OCI-LY7 (cell line): ENCODE results near the gene SHISAL1. TPM values are rescaled to one million over a fixed set of nuclear protein-coding genes. Genes with fewer than 3 reads are reported as not detected.

Experiments
- BruUV-seq: library from RNA; stranded (reverse); fragments of 400-500 nt; replicated peaks from 2 replicates; lab custom pipeline; 2021; lab: Mats Ljungman, UMichigan
- CTCF ChIA-PET: fragments of 300-600 bp; sonication (Branson Sonifier 250); formaldehyde crosslinking; loops from one replicate; lab custom pipeline; 2022; ENCODE audit warnings: antibody characterized with exemption; ENCODE audit not compliant: unreplicated experiment; lab: Charles Lee
- POLR2A ChIA-PET: fragments of 300-600 bp; sonication (Branson Sonifier 250); formaldehyde crosslinking; loops from one replicate; lab custom pipeline; 2022; ENCODE audit warnings: antibody characterized with exemption; lab: Charles Lee
- DNase-seq: peaks from one replicate; pipeline ENCODE4 v3.0.0-alpha.2; 2015; ENCODE audit warnings: low spot score
- H2AFZ ChIP-seq: fragments of 200-600 bp; sonication (generic), shearing (Covaris generic); 2 replicates; pipeline ENCODE4 v1.6.1; 2014; ENCODE audit warnings: mild to moderate bottlenecking, antibody characterized with exemption, low read length, moderate library complexity
- H3K27ac ChIP-seq: fragments of 200-600 bp; sonication (generic); 2 replicates; pipeline ENCODE4 v1.5.1; 2014; ENCODE audit warnings: mixed run types, low read depth, mild to moderate bottlenecking, moderate library complexity, low read length, inconsistent platforms; ENCODE audit not compliant: poor library complexity, severe bottlenecking
- H3K36me3 ChIP-seq: fragments of 200-600 bp; sonication (generic); 2 replicates; pipeline ENCODE4 v1.6.1; 2014; ENCODE audit warnings: mild to moderate bottlenecking, antibody characterized with exemption, low read length, moderate library complexity, mixed read lengths; ENCODE audit not compliant: insufficient read depth
- H3K4me1 ChIP-seq: fragments of 200-600 bp; sonication (generic); 2 replicates; pipeline ENCODE4 v1.5.1; 2014; ENCODE audit warnings: mild to moderate bottlenecking, low read length; ENCODE audit not compliant: insufficient read depth, poor library complexity, severe bottlenecking
- H3K4me2 ChIP-seq: fragments of 200-600 bp; sonication (generic); 2 replicates; pipeline ENCODE4 v1.6.1; 2014; ENCODE audit warnings: mild to moderate bottlenecking, low read length
- H3K4me3 ChIP-seq: fragments of 200-600 bp; sonication (generic); 2 replicates; pipeline ENCODE4 v1.5.1; 2014; ENCODE audit warnings: mild to moderate bottlenecking, low read depth, low read length; ENCODE audit not compliant: poor library complexity, severe bottlenecking
- H3K79me2 ChIP-seq: fragments of 200-600 bp; sonication (generic); 2 replicates; pipeline ENCODE4 v1.6.1; 2016; ENCODE audit warnings: low read depth, mild to moderate bottlenecking, low read length, moderate library complexity, mixed read lengths; ENCODE audit not compliant: insufficient read depth
- H3K9me2 ChIP-seq: fragments of 200-600 bp; sonication (generic); 2 replicates; pipeline ENCODE4 v1.6.1; 2016; ENCODE audit warnings: mild to moderate bottlenecking, low read length, mixed read lengths; ENCODE audit not compliant: insufficient read depth
- H3K9me3 ChIP-seq: fragments of 200-600 bp; sonication (generic); 2 replicates; pipeline ENCODE4 v1.6.1; 2014; ENCODE audit warnings: mild to moderate bottlenecking, mixed run types, low read length, mixed read lengths
- H4K20me1 ChIP-seq: fragments of 200-600 bp; sonication (generic); 2 replicates; pipeline ENCODE4 v1.6.1; 2014; ENCODE audit warnings: mild to moderate bottlenecking, antibody characterized with exemption, low read length, moderate library complexity, mixed read lengths; ENCODE audit not compliant: insufficient read depth
- EZH2phosphoT487 ChIP-seq: fragments of 200-600 bp; sonication (generic); IDR thresholded peaks from 2 replicates; pipeline ENCODE4 v1.6.1; 2018; ENCODE audit warnings: low read depth, borderline replicate concordance, mild to moderate bottlenecking, mixed run types, antibody characterized with exemption, low read length, moderate library complexity, mixed read lengths
- intact Hi-C: fragments of 100-400 bp; cut with micrococcal nuclease; formaldehyde crosslinking; loops from one replicate; pipeline ENCODE4 v1.10.0; 2022; ENCODE audit not compliant: unreplicated experiment
- total RNA-seq, 2 experiments: library from RNA; depleted of rRNA in 1 of 2; stranded (reverse); fragments of >200 nt in 1 of 2; shearing (Covaris generic) in 1 of 2; gene quantifications; 2 replicates each; pipeline ENCODE4 v1.2.3, GENCODE V29; 2014 to 2022
- TF ChIP-seq, protein P1 (sequence below): fragments of 200-600 bp; sonication (generic); conservative IDR thresholded peaks from 2 replicates; pipeline ENCODE4 v1.5.1; 2014; ENCODE audit warnings: mild to moderate bottlenecking, antibody characterized with exemption, low read length, moderate library complexity, mixed read lengths

Gene SHISAL1
- total RNA-seq, 2 experiments from 2014 or later: not detected

DNA sequence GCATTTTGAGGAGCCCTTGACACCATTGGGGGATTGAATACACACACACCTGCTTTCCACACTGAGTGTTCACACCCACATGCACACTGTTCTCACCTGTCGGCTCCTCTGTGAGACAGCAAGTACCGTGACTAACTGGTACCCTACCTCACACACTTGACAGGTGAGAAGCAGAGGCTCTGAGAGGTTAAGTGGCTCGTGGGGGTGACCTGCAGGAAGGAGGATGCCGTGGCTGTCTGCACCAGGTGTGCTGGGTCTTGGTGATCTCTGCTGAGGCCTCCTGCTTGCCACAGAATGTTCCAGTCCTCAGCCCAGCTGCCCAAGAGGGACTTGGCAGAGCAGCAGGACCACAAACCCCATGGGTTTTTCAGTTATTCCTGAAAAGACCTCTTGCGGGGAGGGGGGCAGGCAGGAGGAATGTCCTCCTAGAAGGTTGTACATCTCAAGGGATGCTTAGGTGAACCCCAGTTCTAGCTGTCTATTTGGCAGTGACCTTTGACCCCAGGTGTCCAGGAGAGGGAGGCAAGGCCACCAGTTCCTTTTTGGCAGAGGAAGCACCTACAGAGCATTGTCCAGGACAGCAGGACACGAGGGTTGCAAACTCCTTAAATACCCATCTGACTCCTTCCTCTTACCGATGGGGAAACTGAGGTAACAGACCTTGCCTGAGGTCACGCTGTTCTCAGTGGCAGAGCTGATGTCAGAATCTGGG, 66.0 kb downstream of the SHISAL1 start:
- H3K4me2 ChIP-seq: no peak overlapping the region
- H3K4me1 ChIP-seq: no peaks in the 10 kb centered on the region
- ChIA-PET CTCF (no interaction called here), POLR2A (no interaction called here)
- H4K20me1 ChIP-seq: no peaks in the 10 kb centered on the region
- intact Hi-C loops: no loop called here
- TF ChIP-seq EZH2phosphoT487: no peak
- TF ChIP-seq, protein P1, sequence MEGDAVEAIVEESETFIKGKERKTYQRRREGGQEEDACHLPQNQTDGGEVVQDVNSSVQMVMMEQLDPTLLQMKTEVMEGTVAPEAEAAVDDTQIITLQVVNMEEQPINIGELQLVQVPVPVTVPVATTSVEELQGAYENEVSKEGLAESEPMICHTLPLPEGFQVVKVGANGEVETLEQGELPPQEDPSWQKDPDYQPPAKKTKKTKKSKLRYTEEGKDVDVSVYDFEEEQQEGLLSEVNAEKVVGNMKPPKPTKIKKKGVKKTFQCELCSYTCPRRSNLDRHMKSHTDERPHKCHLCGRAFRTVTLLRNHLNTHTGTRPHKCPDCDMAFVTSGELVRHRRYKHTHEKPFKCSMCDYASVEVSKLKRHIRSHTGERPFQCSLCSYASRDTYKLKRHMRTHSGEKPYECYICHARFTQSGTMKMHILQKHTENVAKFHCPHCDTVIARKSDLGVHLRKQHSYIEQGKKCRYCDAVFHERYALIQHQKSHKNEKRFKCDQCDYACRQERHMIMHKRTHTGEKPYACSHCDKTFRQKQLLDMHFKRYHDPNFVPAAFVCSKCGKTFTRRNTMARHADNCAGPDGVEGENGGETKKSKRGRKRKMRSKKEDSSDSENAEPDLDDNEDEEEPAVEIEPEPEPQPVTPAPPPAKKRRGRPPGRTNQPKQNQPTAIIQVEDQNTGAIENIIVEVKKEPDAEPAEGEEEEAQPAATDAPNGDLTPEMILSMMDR: no peak
- H3K4me3 ChIP-seq: no peak overlapping the region
- no TSS peak for BruUV-seq
- H3K27ac ChIP-seq: no peak overlapping the region
- H2AFZ ChIP-seq: no peak overlapping the region
- no peaks in the 10 kb centered on the region for H3K79me2 ChIP-seq
- no peak for DNase-seq
- no peaks in the 10 kb centered on the region for H3K36me3 ChIP-seq
- H3K9me3 ChIP-seq: no peaks in the 10 kb centered on the region
- H3K9me2 ChIP-seq: no peaks in the 10 kb centered on the region

DNA sequence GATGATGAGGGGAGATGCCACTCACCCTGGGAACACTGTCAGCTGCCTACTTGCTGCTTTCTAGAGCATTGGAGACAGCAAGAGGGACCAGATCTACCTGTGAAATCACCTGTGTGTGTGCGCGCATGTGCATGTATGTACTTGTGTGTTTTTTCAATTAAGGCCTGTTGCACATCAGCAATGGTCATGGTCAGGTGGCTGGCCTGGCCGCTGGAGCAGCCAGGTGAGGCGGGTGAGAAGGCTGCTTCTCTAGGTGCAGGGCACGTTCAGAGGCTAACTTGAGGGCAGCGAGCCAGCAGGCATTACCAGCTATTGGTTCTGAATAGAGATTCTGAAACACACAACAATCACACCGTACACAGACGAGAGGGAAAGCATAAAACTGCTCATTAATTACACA, 66.9 kb downstream of the SHISAL1 start:
- BruUV-seq: no TSS peak
- intact Hi-C loops: no loop called here
- Histone ChIP-seq H3K36me3 (no peaks in the 10 kb centered on the region), H3K9me2 (no peaks in the 10 kb centered on the region), H3K27ac (no peak overlapping the region), H2AFZ (no peak overlapping the region), H3K79me2 (no peaks in the 10 kb centered on the region), H4K20me1 (no peaks in the 10 kb centered on the region), H3K4me3 (no peak overlapping the region), H3K4me1 (no peaks in the 10 kb centered on the region), H3K9me3 (no peaks in the 10 kb centered on the region), H3K4me2 (no peak overlapping the region)
- no peak for DNase-seq
- CTCF ChIA-PET: no interaction called here
- no peak for TF ChIP-seq EZH2phosphoT487
- TF ChIP-seq, protein P1: no peak
- POLR2A ChIA-PET: no interaction called here

DNA sequence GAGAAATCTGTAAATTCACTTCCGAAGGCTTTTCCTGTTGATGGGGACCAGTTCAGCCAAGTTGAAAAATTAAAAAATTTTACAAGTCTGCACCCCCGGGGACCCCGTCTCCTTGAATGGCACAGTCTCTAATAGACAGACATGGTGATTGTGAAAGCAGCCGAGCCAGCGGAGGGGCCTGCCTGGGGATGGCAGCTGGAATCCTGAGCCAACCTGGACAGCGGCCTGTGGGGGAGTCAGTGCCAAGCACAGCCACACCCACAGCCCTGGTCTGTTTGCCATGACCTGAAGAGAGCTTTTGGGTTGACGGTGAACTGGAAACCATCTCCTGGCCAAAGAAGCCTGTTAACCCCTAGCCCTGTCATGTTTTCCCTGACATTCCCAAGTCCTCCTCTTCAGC, 67.3 kb downstream of the SHISAL1 start:
- Histone ChIP-seq H3K4me3 (no peak overlapping the region), H3K4me2 (no peak overlapping the region), H3K36me3 (no peaks in the 10 kb centered on the region), H4K20me1 (no peaks in the 10 kb centered on the region), H2AFZ (no peak overlapping the region), H3K27ac (no peak overlapping the region), H3K9me3 (no peaks in the 10 kb centered on the region), H3K9me2 (no peaks in the 10 kb centered on the region), H3K4me1 (no peaks in the 10 kb centered on the region), H3K79me2 (no peaks in the 10 kb centered on the region)
- POLR2A ChIA-PET: no interaction called here
- intact Hi-C loops: no loop called here
- no TSS peak for BruUV-seq
- CTCF ChIA-PET: no interaction called here
- no peak for TF ChIP-seq EZH2phosphoT487
- TF ChIP-seq, protein P1: no peak
- no peak for DNase-seq
